Nephron progenitor cell (in vitro differentiated cells): ENCODE results near the gene ATM.
"Not testable (repeated sequence)": the region's sequence is repeated elsewhere in the genome, so short reads cannot be mapped to it uniquely, and the experiment has no call there.

Experiments used
- DNase-seq: peaks from one replicate; pipeline ENCODE4 v3.0.0; 2021
- H3K27ac Mint-ChIP-seq: 2 replicates; pipeline ENCODE4 v1.8.0; 2021; ENCODE audit warnings: mild to moderate bottlenecking, moderate library complexity, mixed read lengths
- H3K27me3 Mint-ChIP-seq: 2 replicates; pipeline ENCODE4 v1.8.0; 2021; ENCODE audit warnings: mild to moderate bottlenecking, low read depth, mixed read lengths; ENCODE audit not compliant: poor library complexity
- H3K36me3 Mint-ChIP-seq: 2 replicates; pipeline ENCODE4 v1.8.0; 2021; ENCODE audit warnings: low read depth, mixed read lengths
- H3K4me1 Mint-ChIP-seq: 2 replicates; pipeline ENCODE4 v1.8.0; 2021; ENCODE audit warnings: mixed read lengths
- H3K4me3 Mint-ChIP-seq: 2 replicates; pipeline ENCODE4 v1.8.0; 2021; ENCODE audit warnings: mild to moderate bottlenecking, moderate library complexity, mixed read lengths
- H3K9me3 Mint-ChIP-seq: 2 replicates; pipeline ENCODE4 v1.8.0; 2021; ENCODE audit warnings: mild to moderate bottlenecking, moderate library complexity, mixed read lengths
- CTCF ChIP-seq: fragments of 200-600 bp; sonication (generic); IDR thresholded peaks from 2 replicates; pipeline ENCODE4 v1.5.0; 2021; ENCODE audit warnings: antibody characterized with exemption

ATM gene

DNA sequence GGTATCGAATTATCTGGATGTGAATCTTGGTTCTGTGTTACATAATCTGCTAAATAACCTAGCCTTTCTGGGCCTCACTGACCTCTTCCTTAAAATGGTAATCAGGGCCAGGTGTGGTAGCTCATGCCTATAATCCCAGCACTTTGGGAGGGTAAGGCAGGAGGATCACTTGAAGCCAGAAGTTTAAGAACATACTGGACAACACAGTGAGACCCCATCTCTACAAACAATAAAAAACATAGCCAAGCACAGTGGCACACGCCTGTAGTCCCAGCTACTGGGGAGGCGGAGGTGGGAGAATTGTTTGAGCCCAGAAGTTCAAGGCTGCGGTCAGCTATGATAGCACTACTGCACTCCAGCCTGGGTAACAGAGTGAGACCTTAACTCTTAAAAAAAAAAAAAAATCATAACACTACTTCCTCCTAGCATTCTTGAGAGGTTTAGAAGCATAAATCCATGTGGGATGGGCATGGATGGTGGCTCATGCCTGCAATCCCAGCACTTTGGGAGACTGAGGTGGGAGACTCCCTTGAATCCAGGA, 171.9 kb downstream of the ATM start:
- Mint-ChIP-seq H3K4me3 (no peak overlapping the region), H3K9me3 (no peaks in the 10 kb centered on the region), H3K27ac (no peak overlapping the region), H3K4me1 (peaks cover 7% of the 10 kb centered on the region), H3K27me3 (no peaks in the 10 kb centered on the region), H3K36me3 (no peaks in the 10 kb centered on the region)
- DNase-seq = no peak
- no peak for TF ChIP-seq CTCF

DNA sequence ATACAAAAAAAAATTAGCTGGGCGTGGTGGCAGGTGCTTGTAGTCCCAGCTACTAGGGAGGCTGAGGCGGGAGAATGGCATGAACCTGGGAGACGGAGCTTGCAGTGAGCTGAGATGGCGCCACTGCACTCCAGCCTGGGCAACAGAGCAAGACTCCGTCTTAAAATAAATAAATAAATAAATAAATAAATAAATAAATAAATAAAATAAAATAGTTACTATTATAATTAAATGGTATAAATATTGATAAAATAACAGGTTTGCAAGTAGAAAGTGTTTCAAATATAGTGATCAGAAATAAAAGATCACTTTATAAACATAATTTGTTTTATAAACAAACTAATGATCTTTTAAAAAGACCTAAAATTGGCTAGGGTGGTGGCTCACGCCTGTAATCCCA, 173.8 kb downstream of the ATM start:
- not testable (repeated sequence) for H3K4me3 Mint-ChIP-seq, H3K36me3 Mint-ChIP-seq, DNase-seq, H3K9me3 Mint-ChIP-seq, H3K27me3 Mint-ChIP-seq, H3K27ac Mint-ChIP-seq
- H3K4me1 Mint-ChIP-seq = peaks cover 24% of the 10 kb centered on the region

DNA sequence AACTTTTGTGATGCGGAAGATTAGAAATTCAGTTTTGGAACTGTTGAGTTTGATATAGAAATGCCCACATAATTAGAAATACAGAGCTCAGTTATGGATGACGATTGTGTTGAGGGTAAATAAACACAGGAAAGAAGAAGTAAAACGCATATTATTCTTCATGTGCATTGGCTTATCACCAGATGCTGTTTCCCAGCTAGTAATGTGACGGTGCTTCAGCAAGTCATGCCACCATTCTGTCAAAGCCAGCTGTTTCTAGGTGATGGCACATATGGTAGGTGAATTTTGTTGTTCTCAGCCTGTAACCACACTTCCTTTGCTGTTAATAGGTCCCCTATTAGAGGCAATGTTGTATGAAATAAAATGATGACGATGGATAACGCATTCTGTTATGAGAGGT, 175.6 kb downstream of the ATM start:
- DNase-seq = no peak
- Mint-ChIP-seq H3K27ac (no peak overlapping the region), H3K9me3 (no peaks in the 10 kb centered on the region), H3K36me3 (no peaks in the 10 kb centered on the region), H3K4me1 (peaks cover 22% of the 10 kb centered on the region), H3K4me3 (no peak overlapping the region), H3K27me3 (no peaks in the 10 kb centered on the region)
- no peak for TF ChIP-seq CTCF

DNA sequence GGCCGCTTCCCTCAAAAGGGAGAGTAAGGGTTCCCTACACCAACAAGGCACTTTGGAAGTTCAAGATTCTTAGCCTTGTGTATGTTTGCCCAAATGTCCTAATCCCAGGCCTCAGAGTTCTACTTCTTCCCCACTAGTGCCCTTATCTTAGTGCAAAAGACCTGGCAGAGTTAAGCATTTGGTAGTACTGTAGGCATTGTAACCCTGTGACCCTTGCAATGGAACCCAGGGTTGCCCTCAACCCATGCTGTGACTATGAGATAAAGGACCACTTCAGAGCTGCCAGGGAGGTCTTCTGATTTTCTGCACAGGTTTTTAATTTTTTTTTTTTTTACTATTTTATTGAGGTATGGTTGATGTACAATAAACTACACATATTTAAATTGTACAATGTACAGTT, 179.4 kb downstream of the ATM start:
- peak overlapping the region; percentile 71 for H3K27ac Mint-ChIP-seq
- TF ChIP-seq CTCF = no peak
- peaks cover 21% of the 10 kb centered on the region for H3K4me1 Mint-ChIP-seq
- no peak for DNase-seq
- no peaks in the 10 kb centered on the region for H3K36me3 Mint-ChIP-seq
- H3K9me3 Mint-ChIP-seq = no peaks in the 10 kb centered on the region
- no peak overlapping the region for H3K4me3 Mint-ChIP-seq
- no peaks in the 10 kb centered on the region for H3K27me3 Mint-ChIP-seq

- peaks cover 21% of the 10 kb centered on the region for H3K4me1 Mint-ChIP-seq
- no peaks in the 10 kb centered on the region for H3K36me3 Mint-ChIP-seq
- no peak overlapping the region for H3K27ac Mint-ChIP-seq
- TF ChIP-seq CTCF = no peak
- no peak overlapping the region for H3K4me3 Mint-ChIP-seq
- H3K27me3 Mint-ChIP-seq = no peaks in the 10 kb centered on the region
- H3K9me3 Mint-ChIP-seq = no peaks in the 10 kb centered on the region
- no peak for DNase-seq
These were observed 180.2 kb downstream of the ATM start for GRCh38 chr11:108403052-108403451.

DNA sequence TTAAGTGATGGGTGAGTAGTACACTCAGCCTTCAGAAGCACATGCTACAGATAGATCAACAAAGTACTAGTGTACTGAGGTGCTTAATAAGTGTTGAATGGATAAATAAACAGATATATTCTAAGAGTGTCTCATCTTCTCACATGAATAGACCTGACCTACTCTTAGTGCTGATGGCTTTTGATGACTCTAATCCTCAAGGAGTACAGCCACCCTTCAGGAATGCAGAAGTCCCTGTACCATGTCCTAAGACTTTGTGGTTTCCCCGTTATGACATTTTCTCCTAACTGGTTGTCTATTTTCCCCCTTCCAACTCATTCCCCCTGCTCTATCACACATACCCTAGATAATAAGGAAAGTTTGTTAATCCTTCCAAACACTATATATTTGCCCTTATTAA, 182.8 kb downstream of the ATM start:
- no peak for DNase-seq
- Mint-ChIP-seq H3K4me3 (no peak overlapping the region), H3K27me3 (peaks cover 3% of the 10 kb centered on the region), H3K27ac (no peak overlapping the region), H3K9me3 (no peaks in the 10 kb centered on the region), H3K36me3 (no peaks in the 10 kb centered on the region), H3K4me1 (peaks cover 13% of the 10 kb centered on the region)
- no peak for TF ChIP-seq CTCF
